Keratinocyte (primary cell): ENCODE results near the gene ADO. TPM values are rescaled to one million over a fixed set of nuclear protein-coding genes. Genes with fewer than 3 reads are reported as not detected.

Experiments
- DNase-seq: peaks from one replicate; pipeline ENCODE4 v3.0.0-alpha.2; 2011; ENCODE audit warnings: low read depth, missing footprints, low spot score
- FAIRE-seq: peaks from 2 replicates; lab custom pipeline; 2011; peaks lifted over from hg19 to GRCh38; lab: Jason Lieb, UNC
- H2AFZ ChIP-seq: 2 replicates; pipeline ENCODE4 v1.6.0; 2012; ENCODE audit warnings: low read length, control low read depth, inconsistent platforms; ENCODE audit not compliant: control insufficient read depth
- H3K27ac ChIP-seq: 2 replicates; pipeline ENCODE4 v1.5.1; 2011; ENCODE audit warnings: low read length; ENCODE audit not compliant: control insufficient read depth, insufficient read depth
- H3K27me3 ChIP-seq: 3 replicates; pipeline ENCODE4 v1.6.0; 2011; ENCODE audit warnings: low read length; ENCODE audit not compliant: control insufficient read depth, insufficient read depth; ENCODE audit errors: extremely low read depth
- H3K36me3 ChIP-seq, 2 experiments: 2 replicates in 1 of 2; 3 replicates in 1 of 2; pipeline ENCODE4 v1.5.1; 2011; ENCODE audit warnings: low read length in 2 of 2, mild to moderate bottlenecking in 1 of 2; ENCODE audit not compliant: control insufficient read depth in 2 of 2, insufficient read depth in 2 of 2; ENCODE audit errors: extremely low read depth in 1 of 2
- H3K4me1 ChIP-seq: 3 replicates; pipeline ENCODE4 v1.5.1; 2011; ENCODE audit warnings: low read length; ENCODE audit not compliant: control insufficient read depth, insufficient read depth; ENCODE audit errors: extremely low read depth
- H3K4me2 ChIP-seq: 3 replicates; pipeline ENCODE4 v1.6.0; 2011; ENCODE audit warnings: low read depth, low read length; ENCODE audit not compliant: control insufficient read depth, insufficient read depth; ENCODE audit errors: extremely low read depth
- H3K4me3 ChIP-seq, 3 experiments: fragments of 200-600 bp in 1 of 3; sonication (generic) in 1 of 3; 2 replicates in 2 of 3; 3 replicates in 1 of 3; pipeline ENCODE4 v1.5.1; 2011 to 2016; ENCODE audit warnings: low read length in 3 of 3, mild to moderate bottlenecking in 3 of 3, control low read depth in 2 of 3, inconsistent platforms in 1 of 3, low read depth in 1 of 3, mixed read lengths in 1 of 3, mixed run types in 1 of 3, moderate library complexity in 1 of 3; ENCODE audit not compliant: control insufficient read depth in 2 of 3, insufficient read depth in 2 of 3; ENCODE audit errors: extremely low read depth in 1 of 3
- H3K79me2 ChIP-seq: 2 replicates; pipeline ENCODE4 v1.6.0; 2012; ENCODE audit warnings: low read length; ENCODE audit not compliant: control insufficient read depth, insufficient read depth
- H3K9ac ChIP-seq: 3 replicates; pipeline ENCODE4 v1.6.0; 2011; ENCODE audit warnings: low read length; ENCODE audit not compliant: control insufficient read depth, insufficient read depth; ENCODE audit errors: extremely low read depth
- H3K9me1 ChIP-seq: 3 replicates; pipeline ENCODE4 v1.6.0; 2011; ENCODE audit warnings: low read length; ENCODE audit not compliant: control insufficient read depth, insufficient read depth; ENCODE audit errors: extremely low read depth
- H3K9me3 ChIP-seq: 2 replicates; pipeline ENCODE4 v1.5.1; 2012; ENCODE audit warnings: low read depth, low read length; ENCODE audit not compliant: control insufficient read depth
- H4K20me1 ChIP-seq: 3 replicates; pipeline ENCODE4 v1.6.0; 2011; ENCODE audit warnings: low read length; ENCODE audit not compliant: control insufficient read depth, insufficient read depth; ENCODE audit errors: extremely low read depth
- EZH2 ChIP-seq: IDR thresholded peaks from one replicate; pipeline ENCODE4 v1.6.1; 2012; ENCODE audit warnings: inconsistent platforms, mild to moderate bottlenecking, low read length, moderate library complexity
- dilution Hi-C: fragments of 300-500 bp; cut with MboI; formaldehyde crosslinking; loops from one replicate; pipeline ENCODE4 v1.7.0; 2020; ENCODE audit warnings: low sequenced_read_pairs; ENCODE audit not compliant: extremely low pct_ligation_motif_present
- polyA plus RNA-seq, 5 experiments: library from polyadenylated mRNA; depleted of rRNA in 3 of 5; stranded (reverse) in 3 of 5; stranded (forward) in 1 of 5; unstranded in 1 of 5; fragments of >200 nt; gene quantifications; 1 replicate in 1 of 5; 2 replicates in 3 of 5; 3 replicates in 1 of 5; pipeline versions ENCODE4 v1.2.1 to v1.2.3, GENCODE V29; 2011 to 2012; ENCODE audit warnings: missing spikeins in 2 of 5, low read depth in 1 of 5, low replicate concordance in 1 of 5
- TF ChIP-seq, protein P1 (sequence below), 3 experiments: IDR thresholded peaks in 1 of 3; conservative IDR thresholded peaks in 1 of 3; optimal IDR thresholded peaks in 1 of 3; 2 replicates in 2 of 3; 3 replicates in 1 of 3; pipeline versions ENCODE3 to v1.5.1; 2011; ENCODE audit warnings: low read length in 3 of 3, mild to moderate bottlenecking in 3 of 3, moderate library complexity in 2 of 3, control low read depth in 1 of 3, inconsistent platforms in 1 of 3; ENCODE audit not compliant: insufficient read depth in 2 of 3; ENCODE audit errors: extremely low read depth in 1 of 3

Gene ADO
- polyA plus RNA-seq, 1 donor (not counting 4 experiments of a cell fraction or from before 2014, with no cell fraction given) = 16.5 TPM

- no peaks in the 10 kb centered on the region for H3K9me3 ChIP-seq
- FAIRE-seq = no peak
- H3K9me1 ChIP-seq = no peaks in the 10 kb centered on the region
- H4K20me1 ChIP-seq = no peaks in the 10 kb centered on the region
- no peak overlapping the region for H3K4me2 ChIP-seq
- H3K4me1 ChIP-seq = no peaks in the 10 kb centered on the region
- no peak overlapping the region for H3K9ac ChIP-seq
- no peak overlapping the region for H3K27ac ChIP-seq
- dilution Hi-C loops = no loop called here
- H3K4me3 ChIP-seq = no peak overlapping the region
- peaks cover 3% of the 10 kb centered on the region for H3K27me3 ChIP-seq
- H3K36me3 ChIP-seq = no peaks in the 10 kb centered on the region
- TF ChIP-seq EZH2 = no peak
- TF ChIP-seq, protein P1, sequence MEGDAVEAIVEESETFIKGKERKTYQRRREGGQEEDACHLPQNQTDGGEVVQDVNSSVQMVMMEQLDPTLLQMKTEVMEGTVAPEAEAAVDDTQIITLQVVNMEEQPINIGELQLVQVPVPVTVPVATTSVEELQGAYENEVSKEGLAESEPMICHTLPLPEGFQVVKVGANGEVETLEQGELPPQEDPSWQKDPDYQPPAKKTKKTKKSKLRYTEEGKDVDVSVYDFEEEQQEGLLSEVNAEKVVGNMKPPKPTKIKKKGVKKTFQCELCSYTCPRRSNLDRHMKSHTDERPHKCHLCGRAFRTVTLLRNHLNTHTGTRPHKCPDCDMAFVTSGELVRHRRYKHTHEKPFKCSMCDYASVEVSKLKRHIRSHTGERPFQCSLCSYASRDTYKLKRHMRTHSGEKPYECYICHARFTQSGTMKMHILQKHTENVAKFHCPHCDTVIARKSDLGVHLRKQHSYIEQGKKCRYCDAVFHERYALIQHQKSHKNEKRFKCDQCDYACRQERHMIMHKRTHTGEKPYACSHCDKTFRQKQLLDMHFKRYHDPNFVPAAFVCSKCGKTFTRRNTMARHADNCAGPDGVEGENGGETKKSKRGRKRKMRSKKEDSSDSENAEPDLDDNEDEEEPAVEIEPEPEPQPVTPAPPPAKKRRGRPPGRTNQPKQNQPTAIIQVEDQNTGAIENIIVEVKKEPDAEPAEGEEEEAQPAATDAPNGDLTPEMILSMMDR (optimal IDR thresholded peaks at IDR 0.05 in 1 of 3, IDR thresholded peaks at IDR 0.05 in 1 of 3, conservative IDR thresholded peaks at IDR 0.05 in 1 of 3; ENCODE audit: extremely low read depth in 1 of 3, insufficient read depth in 2 of 3, low read length in 3 of 3) = no peak
- DNase-seq = no peak
- no peaks in the 10 kb centered on the region for H3K79me2 ChIP-seq
- H2AFZ ChIP-seq = no peak overlapping the region
These were observed 26.2 kb downstream of the ADO start for GRCh38 chr10:62830679-62831078.

GRCh38 chr10:62831346-62831745, 26.8 kb downstream of the ADO start:
- no peak overlapping the region for H3K4me3 ChIP-seq
- DNase-seq (no peak), FAIRE-seq (peak; percentile 26)
- H3K27me3 ChIP-seq = peaks cover 3% of the 10 kb centered on the region
- no peak overlapping the region for H3K27ac ChIP-seq
- H3K9me1 ChIP-seq = no peaks in the 10 kb centered on the region
- no peaks in the 10 kb centered on the region for H4K20me1 ChIP-seq
- no peaks in the 10 kb centered on the region for H3K9me3 ChIP-seq
- no peaks in the 10 kb centered on the region for H3K4me1 ChIP-seq
- H3K9ac ChIP-seq = no peak overlapping the region
- no peak overlapping the region for H2AFZ ChIP-seq
- dilution Hi-C loops = no loop called here
- H3K36me3 ChIP-seq = no peaks in the 10 kb centered on the region
- TF ChIP-seq, protein P1 (optimal IDR thresholded peaks at IDR 0.05 in 1 of 3, IDR thresholded peaks at IDR 0.05 in 1 of 3, conservative IDR thresholded peaks at IDR 0.05 in 1 of 3; ENCODE audit: extremely low read depth in 1 of 3, insufficient read depth in 2 of 3, low read length in 3 of 3) = no peak
- TF ChIP-seq EZH2 = no peak
- no peaks in the 10 kb centered on the region for H3K79me2 ChIP-seq
- H3K4me2 ChIP-seq = no peak overlapping the region
